HEK293 (cell line): ENCODE results near the gene EIF3B.
"Not testable (repeated sequence)": the region's sequence is repeated elsewhere in the genome, so short reads cannot be mapped to it uniquely, and the experiment has no call there.

Source experiments
- CTCF ChIA-PET: fragments of 350-600 bp; formaldehyde crosslinking; extraction: SDS; loops from one replicate; lab custom pipeline; 2021; ENCODE audit warnings: antibody characterized with exemption; lab: Yijun Ruan, JAX
- POLR2A ChIA-PET: fragments of 300-600 bp; formaldehyde crosslinking; extraction: SDS; loops from one replicate; lab custom pipeline; 2020; ENCODE audit warnings: antibody characterized with exemption, inconsistent platforms; lab: Yijun Ruan, JAX
- H3K27ac ChIP-seq: fragments of 200-500 bp; sonication (Bioruptor generic); 2 replicates; pipeline ENCODE4 v1.5.1; 2014; ENCODE audit warnings: low read depth, low read length, control low read depth, inconsistent platforms; ENCODE audit errors: extremely low read depth
- H3K36me3 ChIP-seq, 2 experiments: fragments of 200-500 bp in 1 of 2; sonication (Bioruptor generic) in 1 of 2; 1 replicate in 1 of 2; 2 replicates in 1 of 2; pipeline ENCODE4 v1.5.1; 2014 to 2017; ENCODE audit warnings: inconsistent platforms in 2 of 2, low read length in 2 of 2; ENCODE audit not compliant: control insufficient read depth in 2 of 2, insufficient read depth in 1 of 2
- H3K4me1 ChIP-seq: fragments of 200-500 bp; sonication (Bioruptor generic); 2 replicates; pipeline ENCODE4 v1.5.1; 2014; ENCODE audit warnings: mild to moderate bottlenecking, low read length, inconsistent platforms; ENCODE audit not compliant: control insufficient read depth, insufficient read depth
- H3K4me3 ChIP-seq: 2 replicates; pipeline ENCODE4 v1.5.1; 2011; ENCODE audit warnings: low read depth, mild to moderate bottlenecking, control low read depth, low read length, moderate library complexity
- H3K9me3 ChIP-seq: fragments of 200-500 bp; sonication (Bioruptor generic); 2 replicates; pipeline ENCODE4 v1.5.1; 2014; ENCODE audit warnings: low read depth, low read length, inconsistent platforms; ENCODE audit not compliant: control insufficient read depth, insufficient read depth
- GFI1B ChIP-seq: fragments of 450-650 bp; formaldehyde crosslinking; IDR thresholded peaks from 2 replicates; pipeline ENCODE4 v1.5.1; 2016; ENCODE audit warnings: missing biosample characterization, missing genetic modification characterization
- INSM2 ChIP-seq: fragments of 450-650 bp; formaldehyde crosslinking; IDR thresholded peaks from 2 replicates; pipeline ENCODE4 v1.5.1; 2016; ENCODE audit warnings: missing biosample characterization, missing genetic modification characterization
- SETDB1 ChIP-seq: IDR thresholded peaks from one replicate; pipeline ENCODE4 v1.6.1; 2017; ENCODE audit warnings: mild to moderate bottlenecking, low read length, moderate library complexity, mixed read lengths; ENCODE audit not compliant: insufficient read length
- TSHZ1 ChIP-seq: fragments of 450-650 bp; formaldehyde crosslinking; IDR thresholded peaks from 2 replicates; pipeline ENCODE4 v1.5.1; 2016; ENCODE audit warnings: missing biosample characterization, missing genetic modification characterization, borderline replicate concordance
- WT1 ChIP-seq: fragments of 450-650 bp; formaldehyde crosslinking; IDR thresholded peaks from 2 replicates; pipeline ENCODE4 v1.5.1; 2016; ENCODE audit warnings: missing biosample characterization, missing genetic modification characterization
- ZBTB20 ChIP-seq: fragments of 450-650 bp; formaldehyde crosslinking; IDR thresholded peaks from 2 replicates; pipeline ENCODE4 v1.5.1; 2016; ENCODE audit warnings: missing biosample characterization, missing genetic modification characterization
- ZBTB21 ChIP-seq: fragments of 450-650 bp; formaldehyde crosslinking; IDR thresholded peaks from 2 replicates; pipeline ENCODE4 v1.5.1; 2017; ENCODE audit warnings: missing biosample characterization, missing genetic modification characterization
- ZNF169 ChIP-seq: fragments of 450-650 bp; formaldehyde crosslinking; IDR thresholded peaks from 2 replicates; pipeline ENCODE4 v1.5.1; 2016; ENCODE audit warnings: missing biosample characterization, missing genetic modification characterization
- ZNF175 ChIP-seq: fragments of 450-650 bp; formaldehyde crosslinking; IDR thresholded peaks from 2 replicates; pipeline ENCODE4 v1.5.1; 2016; ENCODE audit warnings: missing biosample characterization, missing genetic modification characterization
- ZNF24 ChIP-seq: fragments of 450-650 bp; formaldehyde crosslinking; IDR thresholded peaks from 2 replicates; pipeline ENCODE4 v1.5.1; 2016; ENCODE audit warnings: missing biosample characterization, missing genetic modification characterization
- ZNF324 ChIP-seq: fragments of 450-650 bp; formaldehyde crosslinking; IDR thresholded peaks from 2 replicates; pipeline ENCODE4 v1.5.1; 2016; ENCODE audit warnings: missing biosample characterization, missing genetic modification characterization
- ZNF335 ChIP-seq: fragments of 450-650 bp; formaldehyde crosslinking; conservative IDR thresholded peaks from 2 replicates; pipeline ENCODE4 v1.5.1; 2016; ENCODE audit warnings: missing biosample characterization, missing genetic modification characterization
- ZNF366 ChIP-seq: fragments of 450-650 bp; formaldehyde crosslinking; conservative IDR thresholded peaks from 2 replicates; pipeline ENCODE4 v1.5.1; 2016; ENCODE audit warnings: missing biosample characterization, missing genetic modification characterization
- ZNF37A ChIP-seq: fragments of 450-650 bp; IDR thresholded peaks from 2 replicates; pipeline ENCODE4 v1.5.1; 2018; ENCODE audit warnings: missing biosample characterization, missing genetic modification characterization
- ZNF391 ChIP-seq: fragments of 450-650 bp; formaldehyde crosslinking; IDR thresholded peaks from 2 replicates; pipeline ENCODE4 v1.5.1; 2016; ENCODE audit warnings: low read depth, missing biosample characterization, missing genetic modification characterization, borderline replicate concordance
- ZNF426 ChIP-seq: fragments of 450-650 bp; formaldehyde crosslinking; IDR thresholded peaks from 2 replicates; pipeline ENCODE4 v1.5.1; 2017; ENCODE audit warnings: missing biosample characterization, missing genetic modification characterization, mild to moderate bottlenecking, inconsistent platforms, moderate library complexity
- ZNF449 ChIP-seq: fragments of 450-650 bp; formaldehyde crosslinking; IDR thresholded peaks from 2 replicates; pipeline ENCODE4 v1.5.1; 2017; ENCODE audit warnings: missing biosample characterization, mild to moderate bottlenecking, missing genetic modification characterization, moderate library complexity
- ZNF510 ChIP-seq: fragments of 450-650 bp; formaldehyde crosslinking; IDR thresholded peaks from 2 replicates; pipeline ENCODE4 v1.5.1; 2018; ENCODE audit warnings: mild to moderate bottlenecking, missing genetic modification characterization, missing biosample characterization; ENCODE audit not compliant: insufficient replicate concordance
- ZNF571 ChIP-seq: fragments of 450-650 bp; formaldehyde crosslinking; IDR thresholded peaks from 2 replicates; pipeline ENCODE4 v1.5.0; 2017; ENCODE audit warnings: missing biosample characterization, missing genetic modification characterization

Gene EIF3B

GRCh38 chr7:2376351-2377154 is 21.9 kb downstream of the EIF3B start:
- Histone ChIP-seq H3K9me3 (no peaks in the 10 kb centered on the region), H3K27ac (no peak overlapping the region), H3K4me3 (no peak overlapping the region), H3K4me1 (no peaks in the 10 kb centered on the region), H3K36me3 (peaks cover 26 to 94% of the 10 kb centered on the region in 2 experiments)
- TF ChIP-seq ZNF449 (tag by site-specific recombination): no peak
- TF ChIP-seq ZNF510: no peak
- TF ChIP-seq ZNF24 (tag by site-specific recombination): no peak
- TF ChIP-seq INSM2 (tag by site-specific recombination): no peak
- TF ChIP-seq SETDB1: no peak
- no peak for TF ChIP-seq ZNF169 (tag by site-specific recombination)
- TF ChIP-seq ZNF324 (tag by site-specific recombination): no peak
- TF ChIP-seq ZNF366 (tag by site-specific recombination): no peak
- ChIA-PET CTCF (interaction anchor here (1.1 kb wide), 1 partner anchor 10 kb away, joined by 3 read pairs; no protein-coding TSS in a partner anchor), POLR2A (interaction anchor here (0.6 to 0.7 kb wide), 2 partner anchors 16 to 29 kb away, joined by 3 to 5 read pairs; no protein-coding TSS in a partner anchor)

GRCh38 chr7:2377492-2377891 is 22.9 kb downstream of the EIF3B start:
- POLR2A ChIA-PET: interaction anchor here (0.7 kb wide), 1 partner anchor 28 kb away, joined by 5 read pairs; no protein-coding TSS in a partner anchor
- H3K4me1 ChIP-seq, CTCF ChIA-PET, H3K4me3 ChIP-seq, H3K9me3 ChIP-seq, H3K27ac ChIP-seq: not testable (repeated sequence)
- H3K36me3 ChIP-seq: peaks cover 19 to 91% of the 10 kb centered on the region in 2 experiments

GRCh38 chr7:2378125-2378524 is 23.5 kb downstream of the EIF3B start:
- H3K36me3 ChIP-seq: peaks cover 14 to 88% of the 10 kb centered on the region in 2 experiments
- H3K4me1 ChIP-seq, POLR2A ChIA-PET, H3K9me3 ChIP-seq, CTCF ChIA-PET, H3K4me3 ChIP-seq, H3K27ac ChIP-seq: not testable (repeated sequence)

- no peaks in the 10 kb centered on the region for H3K4me1 ChIP-seq
- H3K4me3 ChIP-seq: no peak overlapping the region
- peaks cover 11 to 81% of the 10 kb centered on the region in 2 experiments for H3K36me3 ChIP-seq
- ChIA-PET POLR2A (no interaction called here), CTCF (no interaction called here)
- H3K27ac ChIP-seq: no peak overlapping the region
- H3K9me3 ChIP-seq: no peaks in the 10 kb centered on the region
- TF ChIP-seq ZBTB21 (tag by site-specific recombination): no peak
- TF ChIP-seq ZNF37A: no peak
- TF ChIP-seq GFI1B (tag by site-specific recombination): no peak
- no peak for TF ChIP-seq TSHZ1 (tag by site-specific recombination)
- TF ChIP-seq ZNF391 (tag by site-specific recombination): no peak
- no peak for TF ChIP-seq ZNF426 (tag by site-specific recombination)
- no peak for TF ChIP-seq ZNF335
- no peak for TF ChIP-seq WT1 (tag by site-specific recombination)
- TF ChIP-seq ZNF175 (tag by site-specific recombination): no peak
- TF ChIP-seq ZBTB20 (tag by site-specific recombination): no peak
- no peak for TF ChIP-seq ZNF571 (tag by site-specific recombination)
These were observed 24.5 kb downstream of the EIF3B start for GRCh38 chr7:2379161-2379560.
